GM12878 (cell line): ENCODE data around the gene CRYBA2.

Experiments
- POLR2A ChIP-seq: IDR thresholded peaks from 2 replicates; pipeline ENCODE4 v1.6.1; 2011; ENCODE audit warnings: low read depth, mild to moderate bottlenecking, low read length
- POLR2AphosphoS5 ChIP-seq: IDR thresholded peaks from 2 replicates; pipeline ENCODE4 v1.6.1; 2011; ENCODE audit warnings: mild to moderate bottlenecking, low read length, inconsistent platforms
- RAD21 ChIP-seq: IDR thresholded peaks from 2 replicates; pipeline ENCODE4 v1.6.1; 2011; ENCODE audit warnings: mild to moderate bottlenecking, low read depth, low read length, moderate library complexity; ENCODE audit not compliant: insufficient read depth
- TF ChIP-seq, protein P1 (sequence below), 3 experiments: IDR thresholded peaks in 2 of 3; conservative IDR thresholded peaks in 1 of 3; 2 replicates each; pipeline ENCODE4 v1.5.1; 2011; ENCODE audit warnings: low read depth in 3 of 3, low read length in 3 of 3, mild to moderate bottlenecking in 3 of 3, control low read depth in 2 of 3, moderate library complexity in 2 of 3, inconsistent platforms in 1 of 3, mixed read lengths in 1 of 3; ENCODE audit not compliant: control insufficient read depth in 2 of 3, insufficient read depth in 1 of 3; ENCODE audit errors: extremely low read depth in 1 of 3
- TF ChIP-seq, protein P2 (sequence below): IDR thresholded peaks from 2 replicates; pipeline ENCODE4 v1.6.1; 2011; ENCODE audit warnings: mild to moderate bottlenecking, low read depth, low read length, moderate library complexity; ENCODE audit not compliant: insufficient replicate concordance

DNA sequence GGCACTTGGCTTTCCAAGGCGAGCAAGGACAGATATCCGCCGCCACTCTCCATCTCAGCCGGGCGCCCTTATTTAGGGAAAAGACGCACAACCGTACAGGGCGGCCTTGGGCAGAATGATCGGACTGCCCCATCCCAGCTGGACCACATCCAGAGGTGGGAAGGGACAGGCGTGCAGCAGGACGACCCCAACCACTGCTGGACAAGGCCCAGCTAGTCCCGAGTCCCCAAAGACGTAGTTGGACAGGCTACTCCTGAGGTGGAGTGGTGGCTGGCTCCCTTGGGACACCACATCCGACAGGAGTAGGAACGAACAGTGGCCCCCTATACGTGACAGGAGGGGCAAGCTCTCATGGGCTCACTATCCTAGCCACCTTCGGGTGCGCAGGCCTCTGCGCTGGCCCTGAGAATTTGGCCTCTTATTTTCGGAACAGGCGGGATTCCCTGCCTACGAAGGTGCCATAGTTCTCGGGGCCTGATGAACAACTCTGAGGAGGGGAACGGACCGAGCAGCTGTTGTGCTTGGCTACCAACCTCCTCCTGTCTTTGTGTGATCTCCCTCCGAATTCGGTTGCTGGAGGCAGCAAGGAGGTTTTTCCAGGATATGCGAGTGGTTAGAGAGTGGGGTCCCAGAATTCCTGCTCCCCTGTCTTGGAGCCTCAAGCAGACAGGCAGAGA lies 10.5 kb downstream of the CRYBA2 start:
- TF ChIP-seq RAD21 (no peak), POLR2AphosphoS5 (no peak), POLR2A (no peak)
- TF ChIP-seq, protein P1, sequence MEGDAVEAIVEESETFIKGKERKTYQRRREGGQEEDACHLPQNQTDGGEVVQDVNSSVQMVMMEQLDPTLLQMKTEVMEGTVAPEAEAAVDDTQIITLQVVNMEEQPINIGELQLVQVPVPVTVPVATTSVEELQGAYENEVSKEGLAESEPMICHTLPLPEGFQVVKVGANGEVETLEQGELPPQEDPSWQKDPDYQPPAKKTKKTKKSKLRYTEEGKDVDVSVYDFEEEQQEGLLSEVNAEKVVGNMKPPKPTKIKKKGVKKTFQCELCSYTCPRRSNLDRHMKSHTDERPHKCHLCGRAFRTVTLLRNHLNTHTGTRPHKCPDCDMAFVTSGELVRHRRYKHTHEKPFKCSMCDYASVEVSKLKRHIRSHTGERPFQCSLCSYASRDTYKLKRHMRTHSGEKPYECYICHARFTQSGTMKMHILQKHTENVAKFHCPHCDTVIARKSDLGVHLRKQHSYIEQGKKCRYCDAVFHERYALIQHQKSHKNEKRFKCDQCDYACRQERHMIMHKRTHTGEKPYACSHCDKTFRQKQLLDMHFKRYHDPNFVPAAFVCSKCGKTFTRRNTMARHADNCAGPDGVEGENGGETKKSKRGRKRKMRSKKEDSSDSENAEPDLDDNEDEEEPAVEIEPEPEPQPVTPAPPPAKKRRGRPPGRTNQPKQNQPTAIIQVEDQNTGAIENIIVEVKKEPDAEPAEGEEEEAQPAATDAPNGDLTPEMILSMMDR (IDR thresholded peaks at IDR 0.05 in 2 of 3, conservative IDR thresholded peaks at IDR 0.05 in 1 of 3; ENCODE audit: control insufficient read depth in 2 of 3, extremely low read depth in 1 of 3, insufficient read depth in 1 of 3, low read depth in 3 of 3, low read length in 3 of 3) = no peak
- TF ChIP-seq, protein P2, sequence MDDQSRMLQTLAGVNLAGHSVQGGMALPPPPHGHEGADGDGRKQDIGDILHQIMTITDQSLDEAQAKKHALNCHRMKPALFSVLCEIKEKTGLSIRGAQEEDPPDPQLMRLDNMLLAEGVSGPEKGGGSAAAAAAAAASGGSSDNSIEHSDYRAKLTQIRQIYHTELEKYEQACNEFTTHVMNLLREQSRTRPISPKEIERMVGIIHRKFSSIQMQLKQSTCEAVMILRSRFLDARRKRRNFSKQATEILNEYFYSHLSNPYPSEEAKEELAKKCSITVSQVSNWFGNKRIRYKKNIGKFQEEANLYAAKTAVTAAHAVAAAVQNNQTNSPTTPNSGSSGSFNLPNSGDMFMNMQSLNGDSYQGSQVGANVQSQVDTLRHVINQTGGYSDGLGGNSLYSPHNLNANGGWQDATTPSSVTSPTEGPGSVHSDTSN = no peak
